ENCODE data around the gene COL5A1.

Gene COL5A1

DNA sequence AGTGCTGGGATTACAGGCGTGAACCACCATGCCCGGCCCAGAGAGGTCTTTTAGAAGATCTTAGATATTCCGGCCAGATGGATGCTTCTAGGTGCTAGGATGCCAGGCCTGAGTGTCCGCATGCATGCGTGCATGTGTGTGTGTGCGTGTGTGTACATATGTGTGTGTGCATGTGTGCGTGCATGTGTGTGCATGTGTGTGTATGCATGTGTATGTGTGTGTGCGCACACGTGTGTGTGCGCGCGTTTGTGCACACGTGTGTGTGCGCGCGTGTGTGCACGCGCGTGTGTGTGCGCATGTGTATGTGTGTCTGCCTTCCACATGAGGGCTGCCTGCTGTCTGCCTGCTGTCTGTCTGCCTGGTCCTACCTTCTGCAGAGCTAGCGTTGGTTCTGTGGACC lies 151.0 kb downstream of the COL5A1 start:
- DNase-seq, result no peak

DNA sequence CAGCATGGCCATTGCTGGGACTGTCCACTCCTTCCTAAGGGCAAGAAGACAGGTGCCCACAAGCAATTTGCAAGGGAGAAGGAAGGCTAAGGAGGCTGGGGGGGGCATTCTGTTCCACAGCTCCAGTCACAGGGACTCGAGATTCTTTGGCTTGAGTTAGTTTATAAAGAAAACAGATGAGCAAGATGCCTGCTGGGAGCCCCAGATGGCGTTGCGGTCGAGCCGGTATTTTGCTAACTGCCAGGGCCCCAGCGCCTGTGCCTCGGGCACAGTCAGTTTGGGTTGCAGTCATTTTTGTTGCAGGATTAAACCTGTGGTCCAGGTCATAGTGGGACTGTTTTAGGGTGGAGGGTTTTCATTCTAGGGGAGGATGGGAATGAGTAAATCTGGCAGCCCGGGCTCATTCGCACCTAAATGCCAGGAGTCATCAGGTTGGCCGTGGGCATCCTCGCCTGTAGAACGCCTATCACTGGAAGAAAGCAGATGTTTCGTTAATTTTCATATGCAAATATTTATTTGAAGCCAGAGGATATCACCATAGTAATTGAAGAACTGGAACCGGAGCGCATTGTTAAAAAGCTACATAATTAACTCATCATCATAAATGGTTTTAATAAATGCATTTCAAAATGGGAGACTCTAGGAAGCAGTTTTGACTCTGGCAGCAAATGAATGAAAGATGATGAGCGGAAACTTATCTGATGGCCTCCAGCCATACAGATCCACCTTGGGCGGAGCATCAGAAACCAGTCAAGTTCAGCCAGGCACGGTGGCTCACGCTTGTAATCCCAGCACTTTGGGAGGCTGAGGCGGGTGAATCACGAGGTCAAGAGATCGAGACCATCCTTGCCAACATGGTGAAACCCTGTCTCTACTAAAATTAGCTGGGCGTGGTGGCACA lies 151.9 kb downstream of the COL5A1 start:
- DNase-seq, result no peak

DNA sequence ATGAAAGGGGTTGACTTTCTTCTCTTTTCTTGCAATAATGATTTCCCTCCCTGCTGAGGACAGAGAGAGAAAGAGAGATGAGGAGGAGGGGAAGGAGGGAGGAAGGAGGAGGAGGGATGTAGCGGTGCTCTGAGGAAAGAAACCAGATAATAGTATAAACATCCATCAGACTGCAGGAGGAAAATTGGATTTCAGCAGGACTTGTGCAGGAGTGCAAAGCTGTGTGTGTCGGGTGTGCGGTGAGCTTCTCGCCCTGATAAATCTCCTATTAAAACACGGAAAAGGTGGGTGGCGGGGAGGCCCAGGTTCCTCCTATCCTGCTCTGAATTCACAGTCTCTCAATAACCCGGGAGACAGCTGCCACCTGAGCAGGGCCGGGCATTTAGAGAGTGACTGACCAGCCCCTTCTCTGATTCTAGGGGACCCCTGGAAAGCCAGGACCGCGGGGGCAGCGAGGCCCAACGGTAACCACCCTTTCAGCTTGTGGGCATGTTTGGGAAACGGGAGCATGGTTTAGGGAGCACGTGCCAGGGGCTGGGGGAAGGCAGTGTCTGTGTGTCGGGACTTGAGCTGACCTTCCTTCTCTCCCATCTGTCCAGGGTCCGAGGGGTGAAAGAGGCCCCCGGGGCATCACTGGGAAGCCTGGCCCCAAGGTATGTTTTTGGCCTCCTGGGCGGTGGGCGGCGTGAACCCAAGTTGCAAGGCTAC lies 153.2 kb downstream of the COL5A1 start:
- DNase-seq, result no peak

DNA sequence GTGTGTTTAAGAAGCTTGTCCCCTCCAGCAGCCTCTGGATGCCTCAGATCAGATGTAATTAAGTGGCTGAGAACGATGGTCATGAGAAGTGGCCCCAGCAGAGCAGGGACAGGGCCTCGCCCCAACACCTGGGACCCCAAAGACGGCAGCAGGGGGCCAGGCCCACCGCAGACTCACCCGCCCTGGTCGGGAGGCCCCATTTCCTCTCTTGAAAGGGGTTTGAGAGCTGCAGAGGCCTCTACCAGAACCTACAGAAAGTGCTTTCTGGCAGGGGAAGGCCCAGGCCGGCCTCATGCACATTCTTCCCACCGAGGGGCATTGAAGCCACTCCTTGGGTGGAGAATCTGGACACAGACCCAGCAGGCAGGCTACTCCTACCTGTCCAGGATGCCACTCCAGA lies 153.8 kb downstream of the COL5A1 start:
- DNase-seq, result no peak

DNA sequence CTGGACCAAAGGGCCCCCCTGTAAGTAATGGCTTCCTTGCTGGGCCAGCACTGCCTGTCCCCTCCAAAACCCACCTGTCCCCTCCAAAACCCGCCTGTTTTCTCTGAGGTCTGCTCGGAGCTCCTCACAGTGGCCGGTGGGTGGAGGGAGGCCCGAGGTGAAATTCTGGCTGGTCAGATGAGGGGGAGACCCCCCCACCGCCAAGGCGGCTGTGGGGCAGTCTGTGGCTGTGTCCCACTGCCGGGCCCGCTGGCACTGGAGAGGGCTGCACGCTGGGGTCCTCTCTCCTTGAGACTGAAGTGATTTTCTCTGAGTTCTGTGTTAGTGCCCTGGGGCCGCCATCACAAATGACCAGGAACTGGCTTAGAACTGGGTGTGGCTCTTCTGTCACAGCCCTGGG lies 155.3 kb downstream of the COL5A1 start:
- DNase-seq, result no peak

DNA sequence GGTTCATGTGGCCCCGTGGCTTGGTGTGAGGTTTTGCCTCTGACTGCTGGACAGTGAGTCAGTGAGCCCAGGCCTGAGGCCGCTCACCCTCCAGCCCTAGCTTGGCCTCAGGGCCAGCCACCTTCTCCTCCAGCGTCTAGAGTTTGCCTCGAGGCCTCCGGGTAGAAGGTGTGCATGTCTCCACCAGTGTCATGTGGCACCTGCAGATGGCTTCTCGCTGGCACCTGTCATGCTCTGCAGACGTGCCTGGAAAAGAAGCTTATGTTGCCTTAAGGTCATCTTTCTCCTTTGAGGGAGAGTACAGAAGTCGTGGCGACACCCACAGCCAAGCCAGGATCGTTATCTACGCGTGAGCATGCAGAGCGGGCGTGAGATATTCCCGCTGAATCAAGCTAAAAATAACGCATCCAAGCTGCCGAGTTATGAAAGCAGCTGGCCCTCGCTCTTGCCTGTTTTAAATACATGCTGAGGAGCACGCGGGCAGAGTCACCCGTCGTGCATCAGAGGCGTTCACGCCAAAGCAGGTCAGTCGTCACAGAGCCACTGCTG lies 159.3 kb downstream of the COL5A1 start:
- no peak for DNase-seq

DNA sequence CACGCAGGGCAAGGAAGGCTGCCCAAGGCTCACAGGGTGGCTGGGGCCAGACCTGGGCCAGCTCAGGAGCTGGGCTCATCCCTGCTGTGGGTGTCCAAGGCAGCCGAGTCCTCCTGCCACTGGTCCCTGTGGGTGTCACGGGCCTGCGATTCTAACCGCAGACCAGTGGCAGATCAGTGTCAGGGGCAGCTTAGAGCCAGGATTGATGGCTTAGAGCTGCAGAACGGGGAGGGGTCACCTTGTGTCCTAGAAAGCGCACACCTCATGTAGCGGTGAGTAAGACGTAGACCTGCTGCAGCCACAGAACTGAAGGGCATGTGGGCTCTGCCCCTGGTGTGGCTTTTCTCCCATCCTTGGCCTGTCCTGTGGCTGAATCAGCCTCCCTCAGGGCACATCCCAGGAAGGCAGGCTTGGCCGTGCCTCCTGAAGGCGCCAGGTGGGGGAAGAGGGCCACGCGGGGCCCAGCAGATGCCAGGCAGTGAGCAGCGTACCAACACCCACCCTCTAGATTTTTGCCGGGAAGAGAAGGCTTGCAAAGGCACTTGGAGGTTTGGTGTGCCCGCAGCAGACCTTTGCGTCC lies 160.7 kb downstream of the COL5A1 start:
- DNase-seq, result no peak

DNA sequence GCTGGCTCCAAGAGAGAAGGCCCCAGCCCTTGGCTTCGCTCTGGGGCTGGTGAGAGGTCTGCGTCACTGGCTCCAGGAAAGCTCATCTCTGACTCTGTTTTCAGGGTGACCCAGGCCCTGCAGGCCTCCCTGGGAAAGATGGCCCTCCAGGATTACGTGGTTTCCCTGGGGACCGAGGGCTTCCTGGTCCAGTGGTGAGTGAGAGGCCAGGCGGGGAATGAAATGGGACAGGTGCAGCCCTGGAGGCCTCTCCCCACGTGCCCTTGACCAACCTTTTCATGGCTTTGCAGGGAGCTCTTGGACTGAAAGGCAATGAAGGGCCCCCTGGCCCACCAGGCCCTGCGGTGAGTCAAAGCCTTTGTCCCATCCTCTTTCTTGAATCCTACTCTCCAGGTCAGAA lies 163.3 kb downstream of the COL5A1 start:
- no peak for DNase-seq

DNA sequence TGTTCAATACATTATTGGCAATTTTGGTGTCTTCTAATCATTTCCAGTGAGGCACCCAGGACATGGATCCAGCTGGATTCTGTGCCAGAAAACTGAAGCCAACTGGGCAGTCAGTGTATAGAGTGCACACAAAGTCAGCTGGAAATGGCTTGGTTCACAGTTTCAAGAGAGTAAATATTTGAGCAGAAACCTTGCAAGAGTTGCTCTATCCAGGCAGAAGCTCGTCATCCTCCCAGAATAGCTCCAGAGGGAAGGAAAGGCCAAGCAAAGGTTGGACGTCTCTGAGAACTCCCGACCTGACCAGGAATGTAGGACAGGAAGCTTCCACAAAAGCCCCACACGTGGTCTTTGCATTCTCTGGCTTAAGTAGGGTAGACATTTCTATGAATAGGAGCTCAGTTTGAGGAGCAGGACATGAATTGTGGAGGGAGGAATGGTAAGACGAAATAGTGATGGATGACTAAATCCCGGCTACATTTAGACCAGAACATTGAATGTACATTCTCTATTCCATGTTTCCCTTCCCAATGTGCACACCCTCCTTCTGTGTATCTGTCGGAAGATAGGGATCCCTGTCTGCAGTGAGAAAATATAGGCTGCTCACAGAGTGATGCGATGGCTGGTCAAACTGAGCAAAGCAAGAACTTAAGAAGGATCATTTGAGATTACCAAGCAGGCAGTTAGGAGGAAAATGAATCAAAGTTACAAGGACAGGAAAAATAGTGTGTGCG lies 166.3 kb downstream of the COL5A1 start:
- no peak for DNase-seq

DNA sequence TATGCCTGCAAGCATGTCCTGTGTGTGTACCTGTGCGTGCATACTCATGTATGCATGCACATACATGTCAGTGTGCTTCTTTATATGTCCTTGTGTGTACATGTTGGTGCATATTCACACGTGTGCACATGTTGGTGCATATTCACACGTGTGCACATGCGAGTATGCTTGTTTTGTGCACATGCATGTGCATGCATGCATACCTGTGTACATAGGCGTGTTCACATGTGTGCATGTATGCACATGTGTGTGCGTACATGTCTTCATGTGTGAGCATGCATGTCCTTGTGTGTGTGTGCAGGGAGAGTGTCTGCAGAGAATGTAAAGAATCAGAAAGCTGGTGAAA lies 166.8 kb downstream of the COL5A1 start:
- no peak for DNase-seq

DNA sequence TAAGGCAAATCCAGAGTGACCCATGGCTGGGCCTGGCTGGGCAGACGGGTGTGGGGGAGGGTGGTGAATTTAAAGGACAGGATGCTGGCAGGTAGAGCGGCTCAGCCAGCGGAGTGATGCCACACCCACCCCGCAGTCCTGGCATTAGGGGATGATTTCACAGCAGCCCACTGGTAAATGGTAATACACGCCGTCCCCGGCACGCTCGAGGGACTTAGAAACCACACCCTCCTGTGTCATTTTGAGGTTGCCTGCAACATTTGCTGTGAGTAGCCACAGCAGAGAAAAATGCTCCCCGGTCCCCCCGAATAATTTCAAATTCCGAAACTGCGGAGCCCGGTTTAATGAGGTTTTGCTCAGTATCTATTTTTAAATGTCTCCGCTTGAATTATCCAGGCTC lies 167.7 kb downstream of the COL5A1 start:
- no peak for DNase-seq

DNA sequence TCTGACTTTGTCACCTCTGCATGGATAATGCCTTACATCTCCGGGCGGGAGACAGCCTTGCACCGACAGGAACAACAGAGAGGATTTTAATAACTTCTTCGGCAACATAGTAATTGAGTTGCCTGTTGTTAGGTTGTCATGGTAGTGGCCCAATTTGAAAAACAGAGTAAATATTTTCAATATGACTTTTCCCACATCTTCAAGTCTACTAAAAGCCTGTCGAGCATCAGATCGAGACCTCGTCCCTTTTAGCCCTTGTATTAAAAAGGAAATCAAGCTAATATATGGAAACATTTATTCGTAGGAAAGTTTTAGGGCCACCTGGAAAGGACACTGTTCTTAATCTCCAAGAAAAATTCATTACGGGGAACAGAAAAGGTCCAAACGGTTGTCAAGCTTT lies 168.2 kb downstream of the COL5A1 start:
- no peak for DNase-seq

DNA sequence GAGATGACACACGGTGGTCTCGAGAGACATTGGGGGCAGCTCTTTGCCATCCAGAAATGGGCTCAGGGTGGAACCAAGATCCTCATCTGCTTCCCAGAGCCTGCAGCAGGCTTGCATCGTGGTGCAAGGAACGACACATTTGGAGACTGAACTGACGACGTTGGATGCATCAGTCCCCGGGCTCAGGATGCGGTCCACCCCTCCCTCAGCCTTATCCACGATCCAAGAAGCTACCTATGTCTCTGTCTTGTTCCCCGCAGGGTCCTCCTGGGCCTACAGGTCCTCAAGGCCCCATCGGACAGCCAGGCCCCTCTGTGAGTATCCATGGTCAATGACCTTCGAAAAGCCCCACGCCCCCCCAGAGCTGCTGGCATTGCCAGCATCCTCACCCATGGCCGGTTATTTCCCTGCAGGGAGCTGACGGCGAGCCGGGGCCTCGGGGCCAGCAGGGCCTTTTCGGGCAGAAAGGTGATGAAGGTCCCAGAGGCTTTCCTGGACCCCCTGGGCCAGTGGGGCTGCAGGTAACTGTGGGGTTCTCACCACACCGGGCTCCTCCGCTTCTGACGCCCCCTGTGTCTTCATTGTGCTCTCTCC lies 169.6 kb downstream of the COL5A1 start:
- no peak for DNase-seq

DNA sequence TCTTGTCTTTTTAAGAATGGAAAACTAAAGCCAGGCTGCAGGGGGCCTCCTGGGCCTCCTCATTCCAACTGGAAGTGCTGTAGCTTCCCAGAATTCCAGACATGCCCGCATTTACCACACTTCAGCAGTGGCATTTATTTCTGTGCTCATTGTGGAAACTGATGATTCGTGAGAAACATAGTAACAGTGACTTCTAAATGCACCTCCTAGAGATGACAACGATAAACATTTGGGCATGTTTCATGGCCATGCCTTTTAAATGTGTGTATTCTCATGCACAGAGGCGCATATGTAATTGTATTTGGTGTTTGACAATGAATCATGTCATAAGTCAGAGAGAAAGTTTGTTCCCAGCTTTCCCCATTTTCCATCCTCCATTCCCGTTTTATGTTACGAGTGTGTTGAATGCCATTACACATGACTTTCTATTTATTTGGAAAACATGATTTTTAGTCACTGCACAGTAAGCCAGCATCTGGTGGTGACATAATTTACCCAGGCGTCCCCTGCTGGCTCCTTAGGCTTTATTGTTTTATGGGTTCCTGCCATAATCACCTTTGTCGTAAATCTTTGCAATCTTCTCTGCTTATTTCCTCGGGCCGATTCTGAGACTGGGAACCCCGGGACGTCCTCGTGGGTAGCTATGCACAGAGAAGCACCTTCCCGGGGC lies 170.2 kb downstream of the COL5A1 start:
- peak; percentile 25 for DNase-seq

DNA sequence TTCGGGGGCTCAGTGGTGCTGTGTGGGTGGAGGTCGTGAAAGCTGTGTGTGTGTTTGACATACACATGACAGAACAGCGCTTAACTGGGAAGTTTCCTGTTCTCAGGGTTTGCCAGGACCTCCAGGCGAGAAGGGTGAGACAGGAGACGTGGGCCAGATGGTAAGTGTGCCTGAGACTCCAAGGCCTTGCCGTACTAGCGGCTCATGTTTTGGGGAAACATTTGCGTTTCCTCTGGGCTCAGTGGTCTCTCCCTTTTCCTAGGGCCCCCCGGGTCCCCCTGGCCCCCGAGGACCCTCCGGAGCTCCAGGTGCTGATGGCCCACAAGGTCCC lies 170.7 kb downstream of the COL5A1 start:
- no peak for DNase-seq

DNA sequence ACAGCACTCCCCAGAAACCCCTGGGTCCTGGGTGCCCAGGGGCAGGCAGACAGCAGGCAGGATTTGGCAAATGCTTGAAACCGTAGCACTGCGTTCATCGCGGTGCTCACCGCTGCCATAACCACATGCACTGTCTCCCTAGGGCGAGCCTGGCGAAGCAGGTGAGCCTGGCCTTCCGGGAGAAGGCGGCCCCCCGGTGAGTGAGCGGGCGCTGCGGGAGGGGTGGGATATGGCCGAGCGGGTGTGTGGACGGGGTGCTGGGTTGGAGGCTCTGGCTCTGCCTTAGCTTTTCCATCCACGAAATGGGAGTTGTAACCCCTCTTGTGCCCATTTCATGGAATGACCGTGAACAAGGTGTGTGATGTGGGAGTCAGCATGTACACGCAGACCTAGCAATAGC lies 172.2 kb downstream of the COL5A1 start:
- DNase-seq, result no peak

DNA sequence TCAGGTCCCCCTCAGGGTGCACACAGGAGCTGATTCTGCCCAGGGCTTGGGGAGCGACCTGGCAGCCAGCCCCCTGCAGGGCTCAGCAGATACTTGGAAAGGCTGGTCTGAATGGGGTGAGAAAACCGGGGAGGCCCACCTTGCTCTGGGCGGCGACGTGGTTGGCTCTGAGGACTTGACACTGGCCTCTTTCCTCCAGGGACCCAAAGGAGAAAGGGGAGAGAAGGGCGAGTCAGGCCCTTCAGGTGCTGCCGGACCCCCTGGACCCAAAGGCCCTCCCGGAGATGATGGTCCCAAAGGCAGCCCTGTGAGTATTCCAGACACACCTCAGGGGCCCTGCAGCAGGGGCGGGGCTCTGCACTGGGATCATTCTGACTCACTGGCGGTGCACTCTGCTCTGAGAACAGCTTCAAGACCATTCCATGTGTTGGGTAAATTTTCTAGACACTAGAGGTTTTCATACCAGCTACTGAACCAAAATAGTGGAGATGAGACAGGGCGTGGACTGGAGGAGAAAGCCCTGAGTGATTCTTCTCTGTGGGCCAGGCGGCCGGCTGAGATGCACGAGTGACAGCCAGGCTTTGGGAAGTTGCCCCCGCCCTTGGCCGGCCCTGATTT lies 173.1 kb downstream of the COL5A1 start:
- DNase-seq, result no peak

DNA sequence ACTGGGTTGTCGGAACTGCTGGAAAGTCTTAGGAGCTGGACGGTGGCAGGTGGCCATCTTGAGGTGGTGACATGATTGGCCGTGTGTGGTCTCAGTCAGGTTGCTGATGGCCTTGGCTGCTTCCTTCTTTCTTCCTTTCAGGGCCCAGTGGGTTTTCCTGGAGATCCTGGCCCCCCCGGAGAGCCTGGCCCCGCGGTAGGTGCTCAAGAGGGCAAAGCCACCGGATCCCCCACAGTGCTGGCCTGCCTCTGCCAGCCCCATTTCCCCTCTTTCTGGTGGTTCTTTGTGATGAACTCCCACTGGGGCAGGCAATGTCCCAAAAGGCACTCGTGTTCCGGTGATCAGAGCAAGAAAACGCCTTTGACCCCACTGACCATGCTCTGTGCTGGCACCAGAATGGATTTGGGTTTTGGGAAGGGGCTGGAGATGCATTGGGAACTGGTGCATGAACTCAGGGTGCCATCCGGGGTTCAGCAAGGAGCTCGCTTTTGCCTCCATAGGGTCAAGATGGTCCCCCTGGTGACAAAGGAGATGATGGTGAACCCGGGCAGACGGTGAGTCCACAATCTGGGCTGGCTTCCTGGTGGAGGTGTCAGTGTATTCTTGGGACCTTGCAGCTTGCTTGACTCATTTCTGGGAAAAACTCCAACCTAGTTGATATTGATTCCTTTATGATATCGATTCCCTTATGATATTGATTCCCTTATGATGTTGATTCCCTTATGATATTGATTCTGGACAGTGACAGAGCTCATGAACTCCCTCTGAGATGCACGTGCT lies 174.0 kb downstream of the COL5A1 start:
- no peak for DNase-seq

DNA sequence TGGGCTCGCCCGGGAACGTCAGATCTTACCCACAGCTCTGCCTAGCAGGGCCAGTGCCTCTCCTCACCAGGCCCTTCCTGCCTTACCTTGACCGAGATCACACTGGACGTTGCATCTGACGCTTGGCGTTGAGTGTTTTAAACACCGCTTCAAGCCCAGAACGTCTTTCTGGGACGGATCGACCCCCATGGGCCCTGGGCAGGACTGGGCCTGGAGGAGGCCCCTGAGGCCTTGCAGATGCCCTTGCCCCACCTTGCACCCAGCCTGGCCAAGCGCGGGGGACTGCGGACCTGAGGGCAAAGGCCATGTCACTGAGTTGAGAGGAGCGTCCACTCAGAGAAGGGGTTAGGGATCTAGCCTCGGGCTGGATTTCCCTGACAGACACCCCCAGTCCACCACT lies 174.7 kb downstream of the COL5A1 start:
- no peak for DNase-seq

DNA sequence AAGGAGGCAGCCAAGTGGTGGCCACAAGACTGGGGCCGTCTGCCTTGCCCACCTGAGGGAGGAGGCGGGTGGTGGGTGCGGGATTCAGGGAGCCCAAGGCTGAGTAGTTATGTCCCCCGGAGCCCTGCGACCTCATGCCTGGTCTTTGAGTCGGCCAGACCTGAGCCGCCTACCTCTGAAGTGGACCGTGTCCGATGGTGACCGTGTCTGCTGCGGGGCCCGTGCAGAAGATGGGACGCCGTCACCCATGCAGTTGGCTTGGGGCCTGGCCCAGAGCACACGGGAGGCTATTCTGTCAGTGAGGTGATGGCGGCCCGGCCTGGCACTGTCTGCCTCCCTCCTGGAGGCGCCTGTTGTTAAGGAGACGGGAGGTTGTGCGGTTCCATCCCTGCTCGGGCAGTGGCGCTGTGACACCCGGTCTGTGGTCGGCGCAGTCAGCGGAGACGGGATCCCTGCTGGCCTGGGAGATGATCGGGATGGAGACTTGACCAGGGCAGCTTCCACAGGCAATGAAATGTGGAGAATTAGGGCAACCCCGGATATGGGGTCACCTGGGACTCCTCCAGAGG lies 176.5 kb downstream of the COL5A1 start:
- DNase-seq, result no peak
